Right lobe of liver (tissue), 4 donors: Measurements from ENCODE around the gene CCDC85C.

ENCODE experiments used
- POLR2A ChIP-seq: fragments of 450-650 bp; IDR thresholded peaks from one replicate; pipeline ENCODE4 v1.6.1; 2017; ENCODE audit warnings: antibody characterized with exemption, mild to moderate bottlenecking
- TF ChIP-seq, protein P1 (sequence below), 4 donors: fragments of 200-600 bp in 3 of 4; fragments of 450-650 bp in 1 of 4; IDR thresholded peaks; one replicate each; pipeline versions ENCODE4 v1.5.1 to v1.8.0; 2016 to 2022; ENCODE audit warnings: antibody characterized with exemption in 4 of 4, mild to moderate bottlenecking in 2 of 4
- donor health status: DM: no; HTN: no; CAD: no.
- donor health status: DM: no; HTN: no; CAD: no.
- donor health status: DM: no; HTN: yes; CAD: no.

DNA sequence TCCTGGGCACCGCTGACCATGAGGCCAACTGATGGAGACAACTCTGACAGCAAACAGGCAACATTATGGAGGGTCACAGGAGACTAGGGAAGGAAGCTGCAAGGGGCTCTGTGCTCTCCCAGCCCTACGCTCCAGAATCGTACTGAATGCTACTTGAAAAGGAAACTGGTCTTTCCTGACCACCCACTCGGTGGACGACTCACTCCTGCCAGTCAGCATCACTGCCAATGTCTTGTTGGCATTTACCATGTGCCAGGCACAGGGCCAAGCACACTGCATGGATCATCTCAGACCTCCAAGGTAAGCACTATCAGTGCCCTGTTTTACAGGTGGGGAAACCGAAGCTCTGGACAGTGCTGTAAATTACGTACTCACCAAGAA is 38.0 kb downstream of the CCDC85C start:
- TF ChIP-seq, protein P1, sequence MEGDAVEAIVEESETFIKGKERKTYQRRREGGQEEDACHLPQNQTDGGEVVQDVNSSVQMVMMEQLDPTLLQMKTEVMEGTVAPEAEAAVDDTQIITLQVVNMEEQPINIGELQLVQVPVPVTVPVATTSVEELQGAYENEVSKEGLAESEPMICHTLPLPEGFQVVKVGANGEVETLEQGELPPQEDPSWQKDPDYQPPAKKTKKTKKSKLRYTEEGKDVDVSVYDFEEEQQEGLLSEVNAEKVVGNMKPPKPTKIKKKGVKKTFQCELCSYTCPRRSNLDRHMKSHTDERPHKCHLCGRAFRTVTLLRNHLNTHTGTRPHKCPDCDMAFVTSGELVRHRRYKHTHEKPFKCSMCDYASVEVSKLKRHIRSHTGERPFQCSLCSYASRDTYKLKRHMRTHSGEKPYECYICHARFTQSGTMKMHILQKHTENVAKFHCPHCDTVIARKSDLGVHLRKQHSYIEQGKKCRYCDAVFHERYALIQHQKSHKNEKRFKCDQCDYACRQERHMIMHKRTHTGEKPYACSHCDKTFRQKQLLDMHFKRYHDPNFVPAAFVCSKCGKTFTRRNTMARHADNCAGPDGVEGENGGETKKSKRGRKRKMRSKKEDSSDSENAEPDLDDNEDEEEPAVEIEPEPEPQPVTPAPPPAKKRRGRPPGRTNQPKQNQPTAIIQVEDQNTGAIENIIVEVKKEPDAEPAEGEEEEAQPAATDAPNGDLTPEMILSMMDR (IDR thresholded peaks at IDR 0.05): no peak
- no peak for TF ChIP-seq POLR2A
